Fibroblast of the aortic adventitia (primary cell): Measurements from ENCODE around the gene SFSWAP. TPM values are rescaled to one million over a fixed set of nuclear protein-coding genes. Genes with fewer than 3 reads are reported as not detected.

Experiments used
- DNase-seq: peaks from one replicate; pipeline ENCODE4 v3.0.0-alpha.2; 2010; ENCODE audit warnings: low read depth
- H3K4me3 ChIP-seq: 2 replicates; pipeline ENCODE4 v1.5.1; 2011; ENCODE audit warnings: low read depth, mild to moderate bottlenecking, control low read depth, low read length, moderate library complexity
- CTCF ChIP-seq: IDR thresholded peaks from 2 replicates; pipeline ENCODE4 v1.5.1; 2011; ENCODE audit warnings: mild to moderate bottlenecking, low read length, control low read depth, inconsistent platforms; ENCODE audit not compliant: insufficient read depth
- total RNA-seq: library from RNA; depleted of rRNA; stranded (reverse); fragments of >200 nt; gene quantifications from 2 replicates; pipeline ENCODE4 v1.2.3, GENCODE V29; 2012; ENCODE audit warnings: low replicate concordance

Gene SFSWAP
- total RNA-seq, 1 donor: 27.0 TPM

GRCh38 chr12:131752451-131752850, 41.6 kb downstream of the SFSWAP start:
- H3K4me3 ChIP-seq: no peak overlapping the region
- no peak for DNase-seq
- TF ChIP-seq CTCF: no peak

- TF ChIP-seq CTCF: no peak
- DNase-seq: no peak
- no peak overlapping the region for H3K4me3 ChIP-seq
Observed at GRCh38 chr12:131753005-131753404, 42.1 kb downstream of the SFSWAP start.

GRCh38 chr12:131753757-131754156, 42.9 kb downstream of the SFSWAP start:
- TF ChIP-seq CTCF: no peak
- no peak overlapping the region for H3K4me3 ChIP-seq
- DNase-seq: no peak

GRCh38 chr12:131754184-131754583, 43.3 kb downstream of the SFSWAP start:
- no peak for DNase-seq
- no peak overlapping the region for H3K4me3 ChIP-seq
- TF ChIP-seq CTCF: no peak

GRCh38 chr12:131755305-131756113, 44.6 kb downstream of the SFSWAP start:
- no peak overlapping the region for H3K4me3 ChIP-seq
- peak; percentile 27 for TF ChIP-seq CTCF
- DNase-seq: peak; percentile 10

GRCh38 chr12:131756441-131756840, 45.6 kb downstream of the SFSWAP start:
- H3K4me3 ChIP-seq: no peak overlapping the region
- DNase-seq: no peak
- TF ChIP-seq CTCF: no peak

GRCh38 chr12:131757111-131757510, 46.2 kb downstream of the SFSWAP start:
- DNase-seq: no peak

More at GRCh38 chr12:131757111-131757510, 46.2 kb downstream of the SFSWAP start:
- no peak for TF ChIP-seq CTCF
- no peak overlapping the region for H3K4me3 ChIP-seq
